Smooth muscle cell (in vitro differentiated cells): Measurements from ENCODE around the gene DDIT3. TPM values are rescaled to one million over a fixed set of nuclear protein-coding genes. Genes with fewer than 3 reads are reported as not detected.
A peak's percentile ranks its signal among the peaks of the same experiment; 100 is the strongest.
"Not testable (repeated sequence)": the region's sequence is repeated elsewhere in the genome, so short reads cannot be mapped to it uniquely, and the experiment has no call there.

Experiments used
- DNase-seq: peaks from one replicate; lab custom pipeline; 2025; ENCODE audit not compliant: unreplicated experiment; lab: John Stamatoyannopoulos, UW
- H2AFZ ChIP-seq: fragments of 200-600 bp; sonication (generic); 2 replicates; pipeline ENCODE4 v1.6.0; 2016; ENCODE audit warnings: antibody characterized with exemption, low read depth, mild to moderate bottlenecking
- H3F3A ChIP-seq: fragments of 200-600 bp; sonication (generic); 2 replicates; pipeline ENCODE4 v1.6.0; 2017; ENCODE audit warnings: antibody characterized with exemption, low read depth
- H3K27ac ChIP-seq: fragments of 200-600 bp; sonication (generic); 2 replicates; pipeline ENCODE4 v1.5.1; 2016; ENCODE audit warnings: low read depth, mild to moderate bottlenecking
- H3K27me3 ChIP-seq: fragments of 200-600 bp; sonication (generic); 2 replicates; pipeline ENCODE4 v1.6.1; 2016; ENCODE audit warnings: low read depth, mild to moderate bottlenecking
- H3K36me3 ChIP-seq: fragments of 200-600 bp; sonication (generic); 2 replicates; pipeline ENCODE4 v1.5.1; 2016; ENCODE audit warnings: low read depth
- H3K4me1 ChIP-seq: fragments of 200-600 bp; sonication (generic); 2 replicates; pipeline ENCODE4 v1.5.1; 2016; ENCODE audit warnings: low read depth
- H3K4me2 ChIP-seq: fragments of 200-600 bp; sonication (generic); 2 replicates; pipeline ENCODE4 v1.6.0; 2016; ENCODE audit warnings: mild to moderate bottlenecking
- H3K4me3 ChIP-seq: fragments of 200-600 bp; sonication (generic); 2 replicates; pipeline ENCODE4 v1.5.1; 2016; ENCODE audit warnings: mild to moderate bottlenecking
- H3K79me2 ChIP-seq: fragments of 200-600 bp; sonication (generic); 2 replicates; pipeline ENCODE4 v1.6.0; 2016; ENCODE audit warnings: low read depth, mild to moderate bottlenecking
- H3K9ac ChIP-seq: fragments of 200-600 bp; sonication (generic); 2 replicates; pipeline ENCODE4 v1.6.0; 2016; ENCODE audit warnings: low read depth
- H3K9me3 ChIP-seq: fragments of 200-600 bp; sonication (generic); replicated peaks from 2 replicates; pipeline ENCODE4 v1.5.1; 2016; ENCODE audit warnings: low read depth
- H4K20me1 ChIP-seq: fragments of 200-600 bp; sonication (generic); 2 replicates; pipeline ENCODE4 v1.6.0; 2016; ENCODE audit warnings: low read depth
- WGBS: methylation state at CpG from one replicate; pipeline ENCODE4 v1.1.7; 2016; ENCODE audit warnings: low lambda C conversion rate; 5-methylcytosine and 5-hydroxymethylcytosine counted together
- polyA plus RNA-seq: library from polyadenylated mRNA; unstranded; fragments of >200 nt; fragmentation: Nextera tagmentation; extraction: Ambion mirVana; gene quantifications from 2 replicates; pipeline ENCODE4 v1.2.1, GENCODE V29; 2016
- total RNA-seq: library from RNA; depleted of rRNA; stranded (reverse); fragments of >200 nt; gene quantifications from 2 replicates; pipeline ENCODE4 v1.2.3, GENCODE V29; 2014
- TF ChIP-seq, protein P1 (sequence below): fragments of 200-600 bp; sonication (generic); IDR thresholded peaks from 2 replicates; pipeline ENCODE4 v1.5.1; 2017; ENCODE audit warnings: borderline replicate concordance, mild to moderate bottlenecking, antibody characterized with exemption; ENCODE audit not compliant: insufficient read depth, poor library complexity, severe bottlenecking

The DDIT3 gene
- total and polyA plus RNA-seq, 2 experiments from 2014 or later, result 25.8 to 27.8 TPM

DNA sequence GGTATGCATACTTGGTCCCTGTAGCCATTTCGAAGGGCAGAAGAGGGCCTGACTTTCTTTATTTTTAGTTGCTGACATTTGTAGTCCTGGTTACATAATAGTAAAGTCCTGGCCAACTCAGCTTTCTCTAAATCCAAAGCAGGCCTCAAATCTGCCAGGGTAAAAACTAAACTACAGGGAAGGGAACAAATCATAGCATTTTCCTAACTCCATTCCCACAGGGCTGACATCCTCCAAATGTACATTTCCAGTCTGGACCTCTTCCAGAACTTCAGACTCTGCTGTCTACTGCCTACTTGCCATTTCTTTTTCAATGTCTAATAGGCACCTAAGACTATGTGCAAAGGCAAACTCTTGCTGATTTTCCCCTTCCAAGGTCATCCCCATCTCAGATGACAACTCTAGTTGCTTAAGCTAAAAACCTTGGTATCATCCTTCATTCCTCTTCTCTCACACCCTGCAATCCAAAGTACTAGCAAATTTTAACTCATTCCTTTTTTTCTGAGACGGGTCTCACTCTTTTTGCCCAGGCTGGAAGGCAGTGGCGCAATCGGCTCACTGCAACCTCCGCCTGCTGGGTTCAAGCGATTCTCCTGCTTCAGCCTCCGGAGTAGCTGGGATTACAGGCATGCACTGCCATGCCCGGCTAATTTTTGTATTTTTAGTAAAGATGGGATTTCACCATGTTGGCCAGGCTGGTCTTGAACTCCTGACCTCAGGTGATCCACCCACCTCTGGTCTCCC, 2.0 kb downstream of the DDIT3 start:
- peak overlapping the region; percentile 23 for H3K9ac ChIP-seq
- H3K27me3 ChIP-seq, result no peaks in the 10 kb centered on the region
- H3F3A ChIP-seq, result peaks cover 68% of the 10 kb centered on the region
- peak overlapping the region; percentile 89 for H3K4me3 ChIP-seq
- H2AFZ ChIP-seq, result no peak overlapping the region
- peaks cover 25% of the 10 kb centered on the region for H3K79me2 ChIP-seq
- TF ChIP-seq, protein P1, sequence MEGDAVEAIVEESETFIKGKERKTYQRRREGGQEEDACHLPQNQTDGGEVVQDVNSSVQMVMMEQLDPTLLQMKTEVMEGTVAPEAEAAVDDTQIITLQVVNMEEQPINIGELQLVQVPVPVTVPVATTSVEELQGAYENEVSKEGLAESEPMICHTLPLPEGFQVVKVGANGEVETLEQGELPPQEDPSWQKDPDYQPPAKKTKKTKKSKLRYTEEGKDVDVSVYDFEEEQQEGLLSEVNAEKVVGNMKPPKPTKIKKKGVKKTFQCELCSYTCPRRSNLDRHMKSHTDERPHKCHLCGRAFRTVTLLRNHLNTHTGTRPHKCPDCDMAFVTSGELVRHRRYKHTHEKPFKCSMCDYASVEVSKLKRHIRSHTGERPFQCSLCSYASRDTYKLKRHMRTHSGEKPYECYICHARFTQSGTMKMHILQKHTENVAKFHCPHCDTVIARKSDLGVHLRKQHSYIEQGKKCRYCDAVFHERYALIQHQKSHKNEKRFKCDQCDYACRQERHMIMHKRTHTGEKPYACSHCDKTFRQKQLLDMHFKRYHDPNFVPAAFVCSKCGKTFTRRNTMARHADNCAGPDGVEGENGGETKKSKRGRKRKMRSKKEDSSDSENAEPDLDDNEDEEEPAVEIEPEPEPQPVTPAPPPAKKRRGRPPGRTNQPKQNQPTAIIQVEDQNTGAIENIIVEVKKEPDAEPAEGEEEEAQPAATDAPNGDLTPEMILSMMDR, result no peak
- WGBS, result 84% methylated on average over 8 of the region's 8 CpGs
- H3K9me3 ChIP-seq, result no peaks in the 10 kb centered on the region
- H3K27ac ChIP-seq, result peak overlapping the region; percentile 98
- peak overlapping the region; percentile 88 for H3K4me2 ChIP-seq
- DNase-seq, result no peak
- H3K36me3 ChIP-seq, result peaks cover 5% of the 10 kb centered on the region
- peaks cover 25% of the 10 kb centered on the region for H3K4me1 ChIP-seq
- peaks cover 41% of the 10 kb centered on the region for H4K20me1 ChIP-seq

DNA sequence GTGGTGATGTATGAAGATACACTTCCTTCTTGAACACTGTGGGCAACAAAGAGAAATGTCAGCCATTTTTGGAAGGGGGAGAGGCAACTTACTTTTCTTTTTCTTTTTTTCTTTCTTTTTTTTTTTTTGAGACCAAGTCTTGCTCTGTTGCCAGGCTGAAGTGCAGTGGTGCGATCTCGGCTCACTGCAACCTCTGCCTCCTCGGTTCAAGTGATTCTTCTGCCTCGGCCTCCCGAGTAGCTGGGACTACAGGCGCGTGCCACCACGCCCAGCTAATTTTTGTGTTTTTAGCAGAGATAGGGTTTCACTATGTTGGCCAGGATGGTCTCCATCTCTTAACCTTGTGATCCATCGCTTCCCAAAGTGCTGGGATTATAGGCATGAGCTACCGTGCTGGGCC, 2.6 kb downstream of the DDIT3 start:
- not testable (repeated sequence) for DNase-seq, H3K9me3 ChIP-seq, H2AFZ ChIP-seq, H3K9ac ChIP-seq, H3K36me3 ChIP-seq, H3K27me3 ChIP-seq
- Histone ChIP-seq H3K27ac (peak overlapping the region; percentile 98), H4K20me1 (peaks cover 38% of the 10 kb centered on the region), H3K79me2 (peaks cover 22% of the 10 kb centered on the region), H3K4me1 (peaks cover 25% of the 10 kb centered on the region), H3K4me3 (peak overlapping the region; percentile 89), H3K4me2 (peak overlapping the region; percentile 88), H3F3A (peaks cover 66% of the 10 kb centered on the region)
- 96% methylated on average over 10 of the region's 10 CpGs for WGBS

DNA sequence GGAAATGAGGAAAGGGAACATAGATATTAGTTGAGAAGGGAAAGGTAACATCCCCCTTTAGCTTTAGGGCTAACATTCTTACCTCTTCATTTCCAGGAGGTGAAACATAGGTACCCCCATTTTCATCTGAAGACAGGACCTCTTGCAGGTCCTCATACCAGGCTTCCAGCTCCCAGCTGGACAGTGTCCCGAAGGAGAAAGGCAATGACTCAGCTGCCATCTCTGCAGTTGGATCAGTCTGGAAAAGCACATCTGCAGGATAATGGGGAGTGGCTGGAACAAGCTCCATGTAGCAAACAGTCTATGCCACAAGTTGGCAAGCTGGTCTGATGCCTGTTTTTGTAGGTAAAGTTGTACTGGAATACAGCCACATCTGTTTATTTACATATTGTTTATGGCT, 3.1 kb downstream of the DDIT3 start:
- WGBS, result 12% methylated on average over 1 of the region's 1 CpG
- peaks cover 24% of the 10 kb centered on the region for H3K4me1 ChIP-seq
- no peak overlapping the region for H3K4me2 ChIP-seq
- no peak overlapping the region for H3K4me3 ChIP-seq
- H3K36me3 ChIP-seq, result peaks cover 5% of the 10 kb centered on the region
- DNase-seq, result no peak
- peak overlapping the region; percentile 98 for H3K27ac ChIP-seq
- no peaks in the 10 kb centered on the region for H3K9me3 ChIP-seq
- no peak overlapping the region for H2AFZ ChIP-seq
- no peaks in the 10 kb centered on the region for H3K27me3 ChIP-seq
- peaks cover 22% of the 10 kb centered on the region for H3K79me2 ChIP-seq
- H3K9ac ChIP-seq, result no peak overlapping the region
- H3F3A ChIP-seq, result peaks cover 69% of the 10 kb centered on the region
- H4K20me1 ChIP-seq, result peaks cover 38% of the 10 kb centered on the region
- TF ChIP-seq, protein P1, result no peak

DNA sequence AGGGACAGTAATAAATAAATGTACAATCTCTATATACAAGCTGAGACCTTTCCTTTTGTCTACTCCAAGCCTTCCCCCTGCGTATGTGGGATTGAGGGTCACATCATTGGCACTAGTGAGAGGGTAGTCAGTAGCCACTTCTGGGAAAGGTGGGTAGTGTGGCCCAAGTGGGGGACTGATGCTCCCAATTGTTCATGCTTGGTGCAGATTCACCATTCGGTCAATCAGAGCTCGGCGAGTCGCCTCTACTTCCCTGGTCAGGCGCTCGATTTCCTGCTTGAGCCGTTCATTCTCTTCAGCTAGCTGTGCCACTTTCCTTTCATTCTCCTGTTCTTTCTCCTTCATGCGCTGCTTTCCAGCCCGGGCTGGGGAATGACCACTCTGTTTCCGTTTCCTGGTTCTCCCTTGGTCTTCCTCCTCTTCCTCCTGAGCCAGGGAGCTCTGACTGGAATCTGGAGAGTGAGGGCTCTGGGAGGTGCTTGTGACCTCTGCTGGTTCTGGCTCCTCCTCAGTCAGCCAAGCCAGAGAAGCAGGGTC, 3.6 kb downstream of the DDIT3 start:
- Histone ChIP-seq H3K36me3 (peaks cover 5% of the 10 kb centered on the region), H3K27ac (peak overlapping the region; percentile 98)
- 94% methylated on average over 11 of the region's 11 CpGs for WGBS

More for the DNA sequence above, 3.6 kb downstream of the DDIT3 start:
- TF ChIP-seq, protein P1, result no peak
- no peak overlapping the region for H2AFZ ChIP-seq
- no peaks in the 10 kb centered on the region for H3K27me3 ChIP-seq
- peaks cover 18% of the 10 kb centered on the region for H3K4me1 ChIP-seq
- H3K9me3 ChIP-seq, result no peaks in the 10 kb centered on the region
- peaks cover 22% of the 10 kb centered on the region for H3K79me2 ChIP-seq
- no peak for DNase-seq
- H3K9ac ChIP-seq, result no peak overlapping the region
- peaks cover 69% of the 10 kb centered on the region for H3F3A ChIP-seq
- peaks cover 41% of the 10 kb centered on the region for H4K20me1 ChIP-seq
- H3K4me2 ChIP-seq, result no peak overlapping the region
- no peak overlapping the region for H3K4me3 ChIP-seq
